HepG2 (cell line): ENCODE measurements around the gene ARHGAP23. TPM values are rescaled to one million over a fixed set of nuclear protein-coding genes. Genes with fewer than 3 reads are reported as not detected.
"Not testable (repeated sequence)": the region's sequence is repeated elsewhere in the genome, so short reads cannot be mapped to it uniquely, and the experiment has no call there.

Experiments
- ATAC-seq: fragments of 200-7000 bp; cut with Tn5 transposase; 3 replicates; pipeline ENCODE4 v1.9.1; 2020; ENCODE audit warnings: mild to moderate bottlenecking, moderate library complexity
- BruUV-seq: library from RNA; stranded (reverse); fragments of 400-500 nt; replicated peaks from 2 replicates; lab custom pipeline; 2021; lab: Mats Ljungman, UMichigan
- CTCF ChIA-PET: fragments of 300-600 bp; formaldehyde crosslinking; extraction: SDS; loops from one replicate; lab custom pipeline; 2021; ENCODE audit warnings: low total read pairs, inconsistent platforms, low intra/inter-chr PET ratio; lab: Yijun Ruan, JAX
- POLR2A ChIA-PET: fragments of 350-600 bp; sonication (Branson Sonifier 250); formaldehyde crosslinking; loops from one replicate; lab custom pipeline; 2020; ENCODE audit warnings: antibody characterized with exemption, inconsistent platforms; lab: Yijun Ruan, JAX
- DNase-seq: peaks from one replicate; pipeline ENCODE4 v3.0.0-alpha.2; 2015; ENCODE audit warnings: low spot score
- FAIRE-seq: peaks from 3 replicates; lab custom pipeline; 2011; peaks lifted over from hg19 to GRCh38; lab: Jason Lieb, UNC
- H2AFZ ChIP-seq: one replicate; pipeline ENCODE4 v1.6.1; 2011; ENCODE audit warnings: low read length, inconsistent platforms
- H3K27ac ChIP-seq: fragments of 300-600 bp; 3 replicates; pipeline ENCODE4 v1.8.0; 2011; ENCODE audit warnings: mixed run types, mild to moderate bottlenecking, mixed read lengths, low read length, inconsistent platforms; ENCODE audit not compliant: insufficient read depth; ENCODE audit errors: extremely low read length
- H3K27me3 ChIP-seq, 2 experiments: fragments of 200-600 bp in 1 of 2; 2 replicates in 1 of 2; 3 replicates in 1 of 2; pipeline versions ENCODE4 v1.6.0 to v1.8.0; 2011; ENCODE audit warnings: low read length in 2 of 2, mild to moderate bottlenecking in 2 of 2, moderate library complexity in 2 of 2, inconsistent platforms in 1 of 2; ENCODE audit not compliant: insufficient read depth in 2 of 2, control insufficient read depth in 1 of 2
- H3K36me3 ChIP-seq, 2 experiments: fragments of 200-600 bp in 1 of 2; replicated peaks in 1 of 2; 2 replicates in 1 of 2; 3 replicates in 1 of 2; pipeline versions ENCODE4 v1.5.1 to v1.8.0; 2011; ENCODE audit warnings: low read length in 2 of 2, inconsistent platforms in 1 of 2; ENCODE audit not compliant: insufficient read depth in 2 of 2, control insufficient read depth in 1 of 2
- H3K4me1 ChIP-seq: 2 replicates; pipeline ENCODE4 v1.5.1; 2012; ENCODE audit warnings: low read length, inconsistent platforms; ENCODE audit not compliant: insufficient read depth
- H3K4me2 ChIP-seq: 2 replicates; pipeline ENCODE4 v1.6.0; 2011; ENCODE audit warnings: low read depth, low read length, inconsistent platforms
- H3K4me3 ChIP-seq, 3 experiments: fragments of 200-600 bp in 1 of 3; sonication (generic), shearing (Covaris generic) in 1 of 3; replicated peaks in 1 of 3; 2 replicates each; pipeline ENCODE4 v1.5.1; 2011 to 2016; ENCODE audit warnings: low read length in 3 of 3, inconsistent platforms in 2 of 3, low read depth in 2 of 3, mild to moderate bottlenecking in 2 of 3, control low read depth in 1 of 3, mixed read lengths in 1 of 3; ENCODE audit not compliant: insufficient read depth in 1 of 3
- H3K79me2 ChIP-seq: one replicate; pipeline ENCODE4 v1.6.1; 2011; ENCODE audit warnings: low read length, inconsistent platforms; ENCODE audit not compliant: insufficient read depth
- H3K9ac ChIP-seq: 2 replicates; pipeline ENCODE4 v1.6.0; 2011; ENCODE audit warnings: mild to moderate bottlenecking, low read depth, low read length, inconsistent platforms; ENCODE audit not compliant: insufficient read depth
- H3K9me3 ChIP-seq: 2 replicates; pipeline ENCODE4 v1.5.1; 2012; ENCODE audit warnings: mild to moderate bottlenecking, low read length
- H4K20me1 ChIP-seq: 2 replicates; pipeline ENCODE4 v1.6.0; 2011; ENCODE audit warnings: inconsistent platforms, mild to moderate bottlenecking, low read length, moderate library complexity; ENCODE audit not compliant: insufficient read depth
- PBX2 ChIP-seq: IDR thresholded peaks from 2 replicates; pipeline ENCODE4 v1.6.1; 2016; ENCODE audit warnings: control low read depth
- REPIN1 ChIP-seq: sonication (generic); formaldehyde crosslinking; IDR thresholded peaks from 2 replicates; pipeline ENCODE4 v1.8.0; 2022; ENCODE audit warnings: missing genetic modification reagents, low read depth, mild to moderate bottlenecking, borderline replicate concordance
- TRIM24 ChIP-seq: sonication (generic); formaldehyde crosslinking; IDR thresholded peaks from 2 replicates; pipeline ENCODE4 v1.8.0; 2022; ENCODE audit warnings: mild to moderate bottlenecking, missing genetic modification reagents
- ZNF33A ChIP-seq: sonication (generic); formaldehyde crosslinking; IDR thresholded peaks from 2 replicates; pipeline ENCODE4 v1.5.1; 2020; ENCODE audit warnings: missing genetic modification reagents, mild to moderate bottlenecking, moderate library complexity, borderline replicate concordance
- ZNF800 ChIP-seq: sonication (generic); formaldehyde crosslinking; IDR thresholded peaks from 2 replicates; pipeline ENCODE4 v1.4.0; 2020; ENCODE audit warnings: missing genetic modification reagents
- WGBS: methylation state at CpG from one replicate; pipeline ENCODE4 v1.1.6; 2017; ENCODE audit warnings: low lambda C conversion rate; 5-methylcytosine and 5-hydroxymethylcytosine counted together
- in situ Hi-C: cut with HindIII; loops from 2 replicates; pipeline ENCODE4 v1.10.0; 2017; ENCODE audit warnings: low pct_unique_long_range_greater_than_20kb; ENCODE audit not compliant: extremely low pct_ligation_motif_present
- intact Hi-C: fragments of 100-400 bp; cut with micrococcal nuclease; formaldehyde crosslinking; loops from one replicate; pipeline ENCODE4 v1.10.0; 2022; ENCODE audit not compliant: unreplicated experiment
- polyA plus RNA-seq, 8 experiments: library from polyadenylated mRNA; depleted of rRNA in 3 of 8; stranded (reverse) in 7 of 8; unstranded in 1 of 8; fragments of >200 nt; fragmentation: Illumina TruSeq in 4 of 8; extraction: Trizol in 4 of 8; gene quantifications; 2 replicates each; pipeline versions ENCODE4 v1.2.1 to v1.2.3, GENCODE V29; 2011 to 2016; ENCODE audit warnings: low read depth in 4 of 8, missing spikeins in 1 of 8, mixed read lengths in 1 of 8; ENCODE audit not compliant: insufficient read depth in 1 of 8
- total RNA-seq, 5 experiments: library from RNA; depleted of rRNA; stranded (reverse); fragments of >200 nt; fragmentation: Illumina TruSeq; extraction: Trizol; gene quantifications; 2 replicates each; pipeline ENCODE4 v1.2.3, GENCODE V29; 2016; ENCODE audit warnings: low read depth in 1 of 5

ARHGAP23 gene
- total and polyA plus RNA-seq, 2 of the 13 experiments (the other 11 are each of a cell fraction or from before 2014, with no cell fraction given) = 0.03 TPM; not detected in 1

GRCh38 chr17:38512473-38513058 lies 84.3 kb downstream of the ARHGAP23 start:
- no peak for TF ChIP-seq TRIM24 (CRISPR knock-in tag)
- peak; percentile 30; the same call in 1 of the 2 replicates for TF ChIP-seq ZNF800 (CRISPR knock-in tag)
- no peak for TF ChIP-seq ZNF33A (CRISPR knock-in tag)
- no peak for TF ChIP-seq PBX2
- TF ChIP-seq REPIN1 (CRISPR knock-in tag) = no peak
- Histone ChIP-seq H4K20me1 (no peaks in the 10 kb centered on the region), H3K9ac (no peak overlapping the region), H3K27me3 (peaks cover 5 to 52% of the 10 kb centered on the region in 2 experiments; a peak in 4 of 5 replicates), H3K27ac (no peak overlapping the region), H3K4me1 (peaks cover 22% of the 10 kb centered on the region), H3K36me3 (no peaks in the 10 kb centered on the region), H3K79me2 (no peaks in the 10 kb centered on the region), H3K9me3 (no peaks in the 10 kb centered on the region), H2AFZ (no peak overlapping the region), H3K4me3 (no peak overlapping the region), H3K4me2 (no peak overlapping the region)
- intact Hi-C loops (loop anchor here (5.0 kb wide), 1 partner anchor 45 kb away; no protein-coding TSS in a partner anchor), in situ Hi-C loops (no loop called here)
- DNase-seq (no peak), FAIRE-seq (no peak), ATAC-seq (no peak)
- ChIA-PET CTCF (no interaction called here), POLR2A (no interaction called here)
- 37% methylated on average over 13 of the region's 13 CpGs for WGBS
- BruUV-seq = no TSS peak

- 16% methylated on average over 7 of the region's 8 CpGs for WGBS
- not testable (repeated sequence) for H3K79me2 ChIP-seq
These were observed 98.3 kb downstream of the ARHGAP23 start for GRCh38 chr17:38526526-38526925.

GRCh38 chr17:38528141-38528540 lies 99.9 kb downstream of the ARHGAP23 start:
- FAIRE-seq, in situ Hi-C loops, H3K36me3 ChIP-seq, H3K4me2 ChIP-seq, H3K9ac ChIP-seq, DNase-seq, intact Hi-C loops, BruUV-seq, H3K9me3 ChIP-seq, ATAC-seq, CTCF ChIA-PET, H3K4me3 ChIP-seq, H3K27ac ChIP-seq, POLR2A ChIA-PET, H3K4me1 ChIP-seq, H3K79me2 ChIP-seq, H4K20me1 ChIP-seq, H2AFZ ChIP-seq: not testable (repeated sequence)
- WGBS = 34% methylated on average over 10 of the region's 10 CpGs
- peaks cover 4 to 40% of the 10 kb centered on the region in 2 experiments; a peak in 4 of 5 replicates for H3K27me3 ChIP-seq

More at GRCh38 chr17:38526526-38526925, 98.3 kb downstream of the ARHGAP23 start:
- H3K4me3 ChIP-seq, CTCF ChIA-PET, BruUV-seq, H3K36me3 ChIP-seq, FAIRE-seq, H3K27ac ChIP-seq, H2AFZ ChIP-seq, in situ Hi-C loops, H3K9me3 ChIP-seq, H3K9ac ChIP-seq, H3K4me1 ChIP-seq, intact Hi-C loops, H4K20me1 ChIP-seq, H3K4me2 ChIP-seq, DNase-seq, ATAC-seq, POLR2A ChIA-PET: not testable (repeated sequence)
- H3K27me3 ChIP-seq = peaks cover 0 to 29% of the 10 kb centered on the region in 2 experiments; a peak in 3 of 5 replicates
